ENCODE measurements around the gene KCNC4. TPM values are rescaled to one million over a fixed set of nuclear protein-coding genes. Genes with fewer than 3 reads are reported as not detected.

Gene KCNC4
- total and polyA plus RNA-seq, 2 donors (not counting 1 experiment from before 2014, with no cell fraction given): 0.66 to 0.76 TPM

GRCh38 chr1:110253213-110253612, 43.1 kb downstream of the KCNC4 start:
- Histone ChIP-seq H3K79me2 (ENCODE audit: control insufficient read depth, insufficient read depth, low read length) (no peaks in the 10 kb centered on the region), H4K20me1 (ENCODE audit: control insufficient read depth, extremely low read depth, insufficient read depth, low read length) (no peaks in the 10 kb centered on the region), H2AFZ (ENCODE audit: low read length) (no peak overlapping the region), H3K4me1 (ENCODE audit: control insufficient read depth, extremely low read depth, insufficient read depth, low read length) (no peaks in the 10 kb centered on the region), H3K27ac (ENCODE audit: insufficient read depth, low read length) (no peak overlapping the region), H3K9ac (ENCODE audit: insufficient read depth, low read length) (no peak overlapping the region), H3K9me3 (ENCODE audit: control insufficient read depth, insufficient read depth, low read depth, low read length) (no peaks in the 10 kb centered on the region), H3K27me3 (ENCODE audit: control insufficient read depth, insufficient read depth, low read length) (peaks cover 16% of the 10 kb centered on the region), H3K36me3 (ENCODE audit: control insufficient read depth, insufficient read depth, low read length) (no peaks in the 10 kb centered on the region), H3K4me2 (ENCODE audit: extremely low read depth, insufficient read depth, low read length) (no peak overlapping the region), H3K4me3 (replicated peaks in 1 of 4; ENCODE audit: control extremely low read depth in 1 of 4, insufficient read depth in 1 of 4, low read depth in 3 of 4, low read length in 4 of 4) (no peak overlapping the region)
- no peak for DNase-seq (ENCODE audit: low read depth in 2 of 2)
- TF ChIP-seq CTCF (conservative IDR thresholded peaks at IDR 0.05 in 1 of 2, IDR thresholded peaks at IDR 0.05 in 1 of 2; ENCODE audit: low read depth in 1 of 2, low read length in 2 of 2) (no peak), EZH2 (IDR thresholded peaks at IDR 0.05; ENCODE audit: low read length, missing control alignments) (no peak)

GRCh38 chr1:110254604-110255391, 44.7 kb downstream of the KCNC4 start:
- Histone ChIP-seq H3K36me3 (ENCODE audit: control insufficient read depth, insufficient read depth, low read length) (no peaks in the 10 kb centered on the region), H3K9ac (ENCODE audit: insufficient read depth, low read length) (no peak overlapping the region), H3K27me3 (ENCODE audit: control insufficient read depth, insufficient read depth, low read length) (peaks cover 16% of the 10 kb centered on the region)

GRCh38 chr1:110255392-110255787, 45.3 kb downstream of the KCNC4 start:
- no peak overlapping the region for H3K9ac ChIP-seq (ENCODE audit: insufficient read depth, low read length)
- H3K27me3 ChIP-seq (ENCODE audit: control insufficient read depth, insufficient read depth, low read length): peaks cover 16% of the 10 kb centered on the region
- no peaks in the 10 kb centered on the region for H4K20me1 ChIP-seq (ENCODE audit: control insufficient read depth, extremely low read depth, insufficient read depth, low read length)
- H3K36me3 ChIP-seq (ENCODE audit: control insufficient read depth, insufficient read depth, low read length): no peaks in the 10 kb centered on the region
- no peak for DNase-seq (ENCODE audit: low read depth in 2 of 2)
- TF ChIP-seq EZH2 (IDR thresholded peaks at IDR 0.05; ENCODE audit: low read length, missing control alignments): no peak
- no peak for TF ChIP-seq CTCF (conservative IDR thresholded peaks at IDR 0.05 in 1 of 2, IDR thresholded peaks at IDR 0.05 in 1 of 2; ENCODE audit: low read depth in 1 of 2, low read length in 2 of 2)
- H3K4me1 ChIP-seq (ENCODE audit: control insufficient read depth, extremely low read depth, insufficient read depth, low read length): no peaks in the 10 kb centered on the region
- H3K4me2 ChIP-seq (ENCODE audit: extremely low read depth, insufficient read depth, low read length): no peak overlapping the region
- no peaks in the 10 kb centered on the region for H3K79me2 ChIP-seq (ENCODE audit: control insufficient read depth, insufficient read depth, low read length)
- no peak overlapping the region for H2AFZ ChIP-seq (ENCODE audit: low read length)
- no peaks in the 10 kb centered on the region for H3K9me3 ChIP-seq (ENCODE audit: control insufficient read depth, insufficient read depth, low read depth, low read length)
- H3K27ac ChIP-seq (ENCODE audit: insufficient read depth, low read length): no peak overlapping the region
- no peak overlapping the region for H3K4me3 ChIP-seq (replicated peaks in 1 of 4; ENCODE audit: control extremely low read depth in 1 of 4, insufficient read depth in 1 of 4, low read depth in 3 of 4, low read length in 4 of 4)

More at GRCh38 chr1:110254604-110255391, 44.7 kb downstream of the KCNC4 start:
- no peak overlapping the region for H2AFZ ChIP-seq (ENCODE audit: low read length)
- no peaks in the 10 kb centered on the region for H3K79me2 ChIP-seq (ENCODE audit: control insufficient read depth, insufficient read depth, low read length)
- H4K20me1 ChIP-seq (ENCODE audit: control insufficient read depth, extremely low read depth, insufficient read depth, low read length): no peaks in the 10 kb centered on the region
- TF ChIP-seq EZH2 (IDR thresholded peaks at IDR 0.05; ENCODE audit: low read length, missing control alignments) (no peak), CTCF (conservative IDR thresholded peaks at IDR 0.05 in 1 of 2, IDR thresholded peaks at IDR 0.05 in 1 of 2; ENCODE audit: low read depth in 1 of 2, low read length in 2 of 2) (no peak)
- no peak for DNase-seq (ENCODE audit: low read depth in 2 of 2)
- H3K4me2 ChIP-seq (ENCODE audit: extremely low read depth, insufficient read depth, low read length): no peak overlapping the region
- H3K4me1 ChIP-seq (ENCODE audit: control insufficient read depth, extremely low read depth, insufficient read depth, low read length): no peaks in the 10 kb centered on the region
- no peaks in the 10 kb centered on the region for H3K9me3 ChIP-seq (ENCODE audit: control insufficient read depth, insufficient read depth, low read depth, low read length)
- H3K27ac ChIP-seq (ENCODE audit: insufficient read depth, low read length): no peak overlapping the region
- H3K4me3 ChIP-seq (replicated peaks in 1 of 4; ENCODE audit: control extremely low read depth in 1 of 4, insufficient read depth in 1 of 4, low read depth in 3 of 4, low read length in 4 of 4): no peak overlapping the region
